Liver (tissue), 9 donors: ENCODE results near the gene DNM3. TPM values are rescaled to one million over a fixed set of nuclear protein-coding genes. Genes with fewer than 3 reads are reported as not detected.

Experiments
- DNase-seq: peaks from one replicate; pipeline ENCODE4 v3.0.0-alpha.2; 2017; ENCODE audit warnings: low spot score
- H3K27ac ChIP-seq, 2 donors: one replicate each; pipeline ENCODE4 v1.7.0; 2013; ENCODE audit warnings: inconsistent platforms in 2 of 2, low read length in 2 of 2, control low read depth in 1 of 2, low read depth in 1 of 2, mild to moderate bottlenecking in 1 of 2
- H3K27me3 ChIP-seq, 4 donors: one replicate each; pipeline versions ENCODE4 v1.6.1 to v1.7.0; 2013; ENCODE audit warnings: low read length in 3 of 4, inconsistent platforms in 1 of 4, mild to moderate bottlenecking in 1 of 4, moderate library complexity in 1 of 4; ENCODE audit not compliant: control insufficient read depth in 4 of 4, insufficient read depth in 4 of 4
- H3K36me3 ChIP-seq, 4 donors: one replicate each; pipeline versions ENCODE4 v1.6.1 to v1.7.0; 2013; ENCODE audit warnings: low read length in 3 of 4, mild to moderate bottlenecking in 3 of 4, low read depth in 1 of 4, moderate library complexity in 1 of 4; ENCODE audit not compliant: control insufficient read depth in 4 of 4, insufficient read depth in 3 of 4
- H3K4me1 ChIP-seq, 4 donors: one replicate each; pipeline versions ENCODE4 v1.6.1 to v1.7.0; 2013; ENCODE audit warnings: low read length in 3 of 4, mild to moderate bottlenecking in 3 of 4, moderate library complexity in 1 of 4; ENCODE audit not compliant: control insufficient read depth in 4 of 4, insufficient read depth in 4 of 4
- H3K4me3 ChIP-seq, 3 donors: one replicate each; pipeline versions ENCODE4 v1.6.1 to v1.7.0; 2013; ENCODE audit warnings: low read length in 3 of 3, control low read depth in 1 of 3, low read depth in 1 of 3, mild to moderate bottlenecking in 1 of 3
- H3K9ac ChIP-seq, 2 donors: one replicate each; pipeline ENCODE4 v1.7.0; 2013; ENCODE audit warnings: low read length in 2 of 2, mild to moderate bottlenecking in 2 of 2, moderate library complexity in 2 of 2, control low read depth in 1 of 2, low read depth in 1 of 2
- H3K9me3 ChIP-seq, 4 donors: one replicate each; pipeline versions ENCODE4 v1.6.1 to v1.7.0; 2013; ENCODE audit warnings: low read length in 3 of 4; ENCODE audit not compliant: control insufficient read depth in 4 of 4
- EGR1 ChIP-seq, 2 donors: IDR thresholded peaks; 2 replicates each; pipeline ENCODE4 v1.6.1; 2016 to 2018; ENCODE audit warnings: antibody characterized with exemption in 2 of 2, low read depth in 2 of 2
- FOXA1 ChIP-seq: IDR thresholded peaks from 2 replicates; pipeline ENCODE4 v1.6.1; 2016; ENCODE audit warnings: antibody characterized with exemption
- FOXA2 ChIP-seq: IDR thresholded peaks from 2 replicates; pipeline ENCODE4 v1.6.1; 2016; ENCODE audit warnings: antibody characterized with exemption
- GABPA ChIP-seq, 2 donors: IDR thresholded peaks in 1 of 2; conservative IDR thresholded peaks in 1 of 2; 2 replicates each; pipeline ENCODE4 v1.6.1; 2016; ENCODE audit warnings: antibody characterized with exemption in 2 of 2, mild to moderate bottlenecking in 1 of 2, moderate library complexity in 1 of 2
- HNF4A ChIP-seq, 2 donors: conservative IDR thresholded peaks; 2 replicates each; pipeline ENCODE4 v1.6.1; 2016; ENCODE audit warnings: antibody characterized with exemption in 2 of 2, mild to moderate bottlenecking in 2 of 2
- HNF4G ChIP-seq: IDR thresholded peaks from 2 replicates; pipeline ENCODE4 v1.6.1; 2016; ENCODE audit warnings: antibody characterized with exemption
- JUND ChIP-seq, 2 donors: IDR thresholded peaks; 2 replicates each; pipeline ENCODE4 v1.6.1; 2016; ENCODE audit warnings: antibody characterized with exemption in 2 of 2
- MAX ChIP-seq: IDR thresholded peaks from 2 replicates; pipeline ENCODE4 v1.6.1; 2016; ENCODE audit warnings: antibody characterized with exemption
- NR2F2 ChIP-seq: IDR thresholded peaks from 2 replicates; pipeline ENCODE4 v1.6.1; 2016; ENCODE audit warnings: antibody characterized with exemption
- REST ChIP-seq: IDR thresholded peaks from 2 replicates; pipeline ENCODE4 v1.6.1; 2016; ENCODE audit warnings: antibody characterized with exemption, mild to moderate bottlenecking
- SP1 ChIP-seq: IDR thresholded peaks from 2 replicates; pipeline ENCODE4 v1.6.1; 2018; ENCODE audit warnings: antibody characterized with exemption, mild to moderate bottlenecking
- TAF1 ChIP-seq: conservative IDR thresholded peaks from 2 replicates; pipeline ENCODE4 v1.6.1; 2016; ENCODE audit warnings: antibody characterized with exemption, mild to moderate bottlenecking
- YY1 ChIP-seq: IDR thresholded peaks from 2 replicates; pipeline ENCODE4 v1.6.1; 2016; ENCODE audit warnings: antibody characterized with exemption, mild to moderate bottlenecking
- WGBS: extraction: QIAGEN DNeasy Blood & Tissue Kit; methylation state at CpG from one replicate; pipeline ENCODE4 v1.1.7; 2013; 5-methylcytosine and 5-hydroxymethylcytosine counted together
- polyA plus RNA-seq, 2 donors: library from polyadenylated mRNA; stranded (reverse) in 1 of 2; unstranded in 1 of 2; fragments of 200-250 nt in 1 of 2; fragments of >200 nt in 1 of 2; fragmentation: Nextera tagmentation in 1 of 2; extraction: Ambion mirVana in 1 of 2; gene quantifications; one replicate each; pipeline versions ENCODE4 v1.2.1 to v1.2.3, GENCODE V29; 2013 to 2015
- total RNA-seq, 2 donors: library from RNA; depleted of rRNA; stranded (reverse); fragments of >200 nt; gene quantifications; one replicate each; pipeline ENCODE4 v1.2.3, GENCODE V29; 2014
- TF ChIP-seq, protein P1 (sequence below): IDR thresholded peaks from 2 replicates; pipeline ENCODE4 v1.6.1; 2016; ENCODE audit warnings: antibody characterized with exemption
- TF ChIP-seq, protein P2 (sequence below): IDR thresholded peaks from 2 replicates; pipeline ENCODE4 v1.6.1; 2016; ENCODE audit warnings: antibody characterized with exemption
- TF ChIP-seq, protein P3 (sequence below): fragments of 150-350 bp; IDR thresholded peaks from 2 replicates; pipeline ENCODE4 v1.5.1; 2017; ENCODE audit warnings: improper control_type of control experiment, low read depth, low read length; ENCODE audit not compliant: missing input control
- donor health status: healthy.
- donor health status: healthy.
- donor health status: healthy.
- donor health status: healthy.
- donor health status: healthy.

DNM3 gene
- total and polyA plus RNA-seq, 4 donors = 0.08 to 3.2 (median 1.0) TPM

DNA sequence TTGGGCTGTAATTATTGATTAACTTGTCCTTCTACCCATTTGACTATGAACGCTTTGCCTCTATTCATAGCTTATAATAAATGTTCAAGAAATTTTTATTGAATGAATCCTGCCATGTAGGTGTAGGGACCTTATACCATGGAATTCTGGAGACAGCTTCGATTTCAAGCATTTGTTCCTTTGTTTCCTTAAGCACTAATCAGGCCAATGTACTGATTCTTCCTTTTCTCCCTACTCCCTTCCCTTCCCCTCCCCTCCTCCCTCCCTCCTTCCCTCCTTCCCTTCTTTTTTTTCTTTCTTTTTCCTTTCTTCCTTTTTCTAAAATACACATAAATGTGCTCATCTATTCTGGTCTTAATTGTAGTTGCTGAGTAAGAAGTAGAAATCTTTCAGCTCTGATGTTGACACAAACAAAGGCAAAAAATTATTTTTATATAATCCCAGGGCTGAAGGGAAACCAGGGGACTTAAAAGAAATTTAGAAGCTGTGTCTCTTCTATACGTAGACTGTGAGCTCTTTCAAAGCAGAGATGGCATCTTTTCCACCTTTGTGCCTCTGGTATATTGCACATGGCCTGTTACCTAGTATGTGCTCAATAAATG lies 24.9 kb upstream of the DNM3 start:
- no peak overlapping the region for H3K9ac ChIP-seq
- peaks cover 0 to 2% (median 0%) of the 10 kb centered on the region in 4 donors for H3K4me1 ChIP-seq
- H3K27ac ChIP-seq = no peak overlapping the region
- no peaks in the 10 kb centered on the region for H3K27me3 ChIP-seq
- WGBS = 89% methylated on average over 3 of the region's 3 CpGs
- no peak for DNase-seq
- H3K36me3 ChIP-seq = no peaks in the 10 kb centered on the region
- no peak overlapping the region for H3K4me3 ChIP-seq
- no peaks in the 10 kb centered on the region for H3K9me3 ChIP-seq
- TF ChIP-seq NR2F2 (no peak), FOXA1 (no peak), MAX (no peak), FOXA2 (no peak), EGR1 (IDR thresholded peaks at IDR 0.05; ENCODE audit: low read depth in 2 of 2) (no peak), SP1 (no peak), TAF1 (no peak), GABPA (IDR thresholded peaks at IDR 0.05 in 1 of 2, conservative IDR thresholded peaks at IDR 0.05 in 1 of 2) (no peak), HNF4G (no peak), HNF4A (conservative IDR thresholded peaks at IDR 0.05) (no peak), JUND (IDR thresholded peaks at IDR 0.05) (no peak), YY1 (no peak), REST (no peak)
- TF ChIP-seq, protein P1, sequence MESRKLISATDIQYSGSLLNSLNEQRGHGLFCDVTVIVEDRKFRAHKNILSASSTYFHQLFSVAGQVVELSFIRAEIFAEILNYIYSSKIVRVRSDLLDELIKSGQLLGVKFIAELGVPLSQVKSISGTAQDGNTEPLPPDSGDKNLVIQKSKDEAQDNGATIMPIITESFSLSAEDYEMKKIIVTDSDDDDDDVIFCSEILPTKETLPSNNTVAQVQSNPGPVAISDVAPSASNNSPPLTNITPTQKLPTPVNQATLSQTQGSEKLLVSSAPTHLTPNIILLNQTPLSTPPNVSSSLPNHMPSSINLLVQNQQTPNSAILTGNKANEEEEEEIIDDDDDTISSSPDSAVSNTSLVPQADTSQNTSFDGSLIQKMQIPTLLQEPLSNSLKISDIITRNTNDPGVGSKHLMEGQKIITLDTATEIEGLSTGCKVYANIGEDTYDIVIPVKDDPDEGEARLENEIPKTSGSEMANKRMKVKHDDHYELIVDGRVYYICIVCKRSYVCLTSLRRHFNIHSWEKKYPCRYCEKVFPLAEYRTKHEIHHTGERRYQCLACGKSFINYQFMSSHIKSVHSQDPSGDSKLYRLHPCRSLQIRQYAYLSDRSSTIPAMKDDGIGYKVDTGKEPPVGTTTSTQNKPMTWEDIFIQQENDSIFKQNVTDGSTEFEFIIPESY = no peak
- TF ChIP-seq, protein P2, sequence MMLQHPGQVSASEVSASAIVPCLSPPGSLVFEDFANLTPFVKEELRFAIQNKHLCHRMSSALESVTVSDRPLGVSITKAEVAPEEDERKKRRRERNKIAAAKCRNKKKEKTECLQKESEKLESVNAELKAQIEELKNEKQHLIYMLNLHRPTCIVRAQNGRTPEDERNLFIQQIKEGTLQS = no peak

DNA sequence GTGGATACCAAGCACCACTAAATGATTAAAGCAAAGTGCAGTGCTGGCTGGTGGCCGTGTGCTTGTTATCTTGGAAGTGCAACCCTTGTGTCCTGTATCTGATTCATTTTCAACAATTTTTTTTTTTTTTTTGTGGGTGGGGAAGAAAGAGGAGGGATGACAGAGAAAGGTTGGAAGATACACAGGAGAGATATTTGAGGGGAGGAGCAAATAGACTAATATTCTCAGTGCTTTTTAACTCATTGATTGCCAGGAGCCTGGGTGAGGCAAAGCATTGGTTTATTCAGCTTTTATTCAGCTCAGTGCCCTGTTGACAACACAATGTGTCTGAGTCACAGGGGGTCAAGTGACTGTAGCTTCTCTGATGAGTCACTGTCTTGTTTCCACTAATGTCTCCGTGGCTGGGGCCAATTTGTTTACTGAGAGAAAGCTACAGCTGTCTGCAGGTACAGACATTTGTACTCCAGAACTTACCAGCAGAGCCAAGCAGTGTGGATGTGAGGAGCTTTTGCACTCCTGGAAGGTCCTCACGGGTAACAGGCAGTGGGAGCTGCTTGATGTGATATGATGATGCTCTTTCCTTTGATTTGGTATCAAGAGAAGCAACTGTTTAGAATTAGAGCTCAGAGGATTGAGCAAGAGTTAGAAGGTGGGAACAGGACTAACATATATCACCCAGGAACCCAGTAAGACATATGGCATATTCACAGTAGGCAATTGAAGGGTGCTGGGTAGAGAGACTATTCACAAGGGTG lies 23.6 kb upstream of the DNM3 start:
- H3K27me3 ChIP-seq = no peaks in the 10 kb centered on the region
- H3K9ac ChIP-seq = no peak overlapping the region
- DNase-seq = no peak
- H3K4me3 ChIP-seq = no peak overlapping the region
- TF ChIP-seq SP1 (no peak), HNF4A (conservative IDR thresholded peaks at IDR 0.05) (no peak), HNF4G (no peak)
- TF ChIP-seq, protein P3, sequence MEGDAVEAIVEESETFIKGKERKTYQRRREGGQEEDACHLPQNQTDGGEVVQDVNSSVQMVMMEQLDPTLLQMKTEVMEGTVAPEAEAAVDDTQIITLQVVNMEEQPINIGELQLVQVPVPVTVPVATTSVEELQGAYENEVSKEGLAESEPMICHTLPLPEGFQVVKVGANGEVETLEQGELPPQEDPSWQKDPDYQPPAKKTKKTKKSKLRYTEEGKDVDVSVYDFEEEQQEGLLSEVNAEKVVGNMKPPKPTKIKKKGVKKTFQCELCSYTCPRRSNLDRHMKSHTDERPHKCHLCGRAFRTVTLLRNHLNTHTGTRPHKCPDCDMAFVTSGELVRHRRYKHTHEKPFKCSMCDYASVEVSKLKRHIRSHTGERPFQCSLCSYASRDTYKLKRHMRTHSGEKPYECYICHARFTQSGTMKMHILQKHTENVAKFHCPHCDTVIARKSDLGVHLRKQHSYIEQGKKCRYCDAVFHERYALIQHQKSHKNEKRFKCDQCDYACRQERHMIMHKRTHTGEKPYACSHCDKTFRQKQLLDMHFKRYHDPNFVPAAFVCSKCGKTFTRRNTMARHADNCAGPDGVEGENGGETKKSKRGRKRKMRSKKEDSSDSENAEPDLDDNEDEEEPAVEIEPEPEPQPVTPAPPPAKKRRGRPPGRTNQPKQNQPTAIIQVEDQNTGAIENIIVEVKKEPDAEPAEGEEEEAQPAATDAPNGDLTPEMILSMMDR = no peak
- TF ChIP-seq, protein P1 = no peak
- no peaks in the 10 kb centered on the region for H3K9me3 ChIP-seq
- peaks cover 0 to 2% (median 0%) of the 10 kb centered on the region in 4 donors for H3K4me1 ChIP-seq
- H3K36me3 ChIP-seq = no peaks in the 10 kb centered on the region
- no peak overlapping the region for H3K27ac ChIP-seq
- WGBS = 33% methylated on average over 3 of the region's 3 CpGs
